ENCODE data around the gene SYTL4.

- no peak for TF ChIP-seq CTCF (IDR thresholded peaks at IDR 0.05)
- TF ChIP-seq TP53 (CRISPR knock-in tag; IDR thresholded peaks at IDR 0.05), result no peak
- TF ChIP-seq, protein P1, sequence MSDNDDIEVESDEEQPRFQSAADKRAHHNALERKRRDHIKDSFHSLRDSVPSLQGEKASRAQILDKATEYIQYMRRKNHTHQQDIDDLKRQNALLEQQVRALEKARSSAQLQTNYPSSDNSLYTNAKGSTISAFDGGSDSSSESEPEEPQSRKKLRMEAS (IDR thresholded peaks at IDR 0.05), result no peak
- no peak for TF ChIP-seq NFE2L2 (conservative IDR thresholded peaks at IDR 0.05; ENCODE audit: low read length)
- TF ChIP-seq, protein P2, sequence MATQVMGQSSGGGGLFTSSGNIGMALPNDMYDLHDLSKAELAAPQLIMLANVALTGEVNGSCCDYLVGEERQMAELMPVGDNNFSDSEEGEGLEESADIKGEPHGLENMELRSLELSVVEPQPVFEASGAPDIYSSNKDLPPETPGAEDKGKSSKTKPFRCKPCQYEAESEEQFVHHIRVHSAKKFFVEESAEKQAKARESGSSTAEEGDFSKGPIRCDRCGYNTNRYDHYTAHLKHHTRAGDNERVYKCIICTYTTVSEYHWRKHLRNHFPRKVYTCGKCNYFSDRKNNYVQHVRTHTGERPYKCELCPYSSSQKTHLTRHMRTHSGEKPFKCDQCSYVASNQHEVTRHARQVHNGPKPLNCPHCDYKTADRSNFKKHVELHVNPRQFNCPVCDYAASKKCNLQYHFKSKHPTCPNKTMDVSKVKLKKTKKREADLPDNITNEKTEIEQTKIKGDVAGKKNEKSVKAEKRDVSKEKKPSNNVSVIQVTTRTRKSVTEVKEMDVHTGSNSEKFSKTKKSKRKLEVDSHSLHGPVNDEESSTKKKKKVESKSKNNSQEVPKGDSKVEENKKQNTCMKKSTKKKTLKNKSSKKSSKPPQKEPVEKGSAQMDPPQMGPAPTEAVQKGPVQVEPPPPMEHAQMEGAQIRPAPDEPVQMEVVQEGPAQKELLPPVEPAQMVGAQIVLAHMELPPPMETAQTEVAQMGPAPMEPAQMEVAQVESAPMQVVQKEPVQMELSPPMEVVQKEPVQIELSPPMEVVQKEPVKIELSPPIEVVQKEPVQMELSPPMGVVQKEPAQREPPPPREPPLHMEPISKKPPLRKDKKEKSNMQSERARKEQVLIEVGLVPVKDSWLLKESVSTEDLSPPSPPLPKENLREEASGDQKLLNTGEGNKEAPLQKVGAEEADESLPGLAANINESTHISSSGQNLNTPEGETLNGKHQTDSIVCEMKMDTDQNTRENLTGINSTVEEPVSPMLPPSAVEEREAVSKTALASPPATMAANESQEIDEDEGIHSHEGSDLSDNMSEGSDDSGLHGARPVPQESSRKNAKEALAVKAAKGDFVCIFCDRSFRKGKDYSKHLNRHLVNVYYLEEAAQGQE (IDR thresholded peaks at IDR 0.05), result no peak
- TF ChIP-seq NR3C1 (IDR thresholded peaks at IDR 0.05), result no peak
- no peak for TF ChIP-seq POLR2A (IDR thresholded peaks at IDR 0.05; ENCODE audit: low read length)
- no peak for TF ChIP-seq CEBPB (IDR thresholded peaks at IDR 0.05)
- TF ChIP-seq NPAS2 (CRISPR knock-in tag; IDR thresholded peaks at IDR 0.05; ENCODE audit: borderline replicate concordance), result no peak
- TF ChIP-seq MAFK (IDR thresholded peaks at IDR 0.05; ENCODE audit: partially characterized antibody), result peak; percentile 78
These were observed 96.9 kb downstream of the SYTL4 start for GRCh38 chrX:100635040-100635439.
